Esophagus muscularis mucosa (tissue), 4 donors: ENCODE results near the gene ATAD5. TPM values are rescaled to one million over a fixed set of nuclear protein-coding genes. Genes with fewer than 3 reads are reported as not detected.

Experiments used
- DNase-seq: peaks from one replicate; pipeline ENCODE4 v3.0.0-alpha.2; 2017; ENCODE audit errors: extremely low spot score
- H3K27ac ChIP-seq, 4 donors: fragments of 200-600 bp; sonication (generic); replicated peaks in 1 of 4; 1 replicate in 3 of 4; 2 replicates in 1 of 4; pipeline ENCODE4 v1.5.1; 2016 to 2019; ENCODE audit warnings: mild to moderate bottlenecking in 1 of 4
- H3K27me3 ChIP-seq, 4 donors: fragments of 200-600 bp; sonication (generic); one replicate each; pipeline versions ENCODE4 v1.5.1 to v1.6.0; 2016 to 2019
- H3K36me3 ChIP-seq, 4 donors: fragments of 200-600 bp; sonication (generic); one replicate each; pipeline ENCODE4 v1.5.1; 2016 to 2019
- H3K4me1 ChIP-seq, 4 donors: fragments of 200-600 bp; sonication (generic); one replicate each; pipeline ENCODE4 v1.5.1; 2016 to 2019
- H3K4me3 ChIP-seq, 4 donors: fragments of 200-600 bp; sonication (generic); 1 replicate in 2 of 4; 2 replicates in 2 of 4; pipeline ENCODE4 v1.5.1; 2016 to 2019; ENCODE audit warnings: mild to moderate bottlenecking in 4 of 4, moderate library complexity in 1 of 4
- H3K9me3 ChIP-seq, 4 donors: fragments of 200-600 bp; sonication (generic); 1 replicate in 3 of 4; 2 replicates in 1 of 4; pipeline ENCODE4 v1.5.1; 2016 to 2019
- EP300 ChIP-seq: sonication (generic); formaldehyde crosslinking; IDR thresholded peaks from one replicate; pipeline ENCODE4 v1.6.1; 2017; ENCODE audit warnings: antibody characterized with exemption
- POLR2A ChIP-seq: fragments of 450-650 bp; IDR thresholded peaks from one replicate; pipeline ENCODE4 v1.6.1; 2017; ENCODE audit warnings: antibody characterized with exemption, moderate library complexity, mild to moderate bottlenecking, low read depth
- POLR2AphosphoS5 ChIP-seq, 2 donors: sonication (generic); formaldehyde crosslinking; IDR thresholded peaks; one replicate each; pipeline ENCODE4 v1.6.1; 2017; ENCODE audit warnings: antibody characterized with exemption in 2 of 2
- WGBS: methylation state at CpG from one replicate; pipeline ENCODE4 v1.1.5; 2018; 5-methylcytosine and 5-hydroxymethylcytosine counted together
- intact Hi-C: fragments of 100-400 bp; cut with DNase I; formaldehyde crosslinking; loops from one replicate; pipeline ENCODE4 v1.15.1; 2023
- small RNA-seq, 3 donors: library from RNA; depleted of rRNA; stranded (forward); fragments of <200 nt; gene quantifications; one replicate each; pipeline ENCODE3, GENCODE V24; 2016
- total RNA-seq, 4 donors: library from RNA; depleted of rRNA; stranded (reverse); fragments of >200 nt; gene quantifications; one replicate each; pipeline versions ENCODE4 v1.1.0 to v1.2.1, GENCODE V29; 2016
- TF ChIP-seq, protein P1 (sequence below), 3 experiments: fragments of 200-600 bp in 2 of 3; fragments of 450-650 bp in 1 of 3; sonication (generic) in 2 of 3; IDR thresholded peaks; one replicate each; pipeline ENCODE4 v1.5.1; 2017 to 2019; ENCODE audit warnings: antibody characterized with exemption in 3 of 3, mild to moderate bottlenecking in 2 of 3, moderate library complexity in 1 of 3

The ATAD5 gene
- total RNA-seq, 4 donors from 2014 or later, result 0.33 to 1.7 (median 0.52) TPM

DNA sequence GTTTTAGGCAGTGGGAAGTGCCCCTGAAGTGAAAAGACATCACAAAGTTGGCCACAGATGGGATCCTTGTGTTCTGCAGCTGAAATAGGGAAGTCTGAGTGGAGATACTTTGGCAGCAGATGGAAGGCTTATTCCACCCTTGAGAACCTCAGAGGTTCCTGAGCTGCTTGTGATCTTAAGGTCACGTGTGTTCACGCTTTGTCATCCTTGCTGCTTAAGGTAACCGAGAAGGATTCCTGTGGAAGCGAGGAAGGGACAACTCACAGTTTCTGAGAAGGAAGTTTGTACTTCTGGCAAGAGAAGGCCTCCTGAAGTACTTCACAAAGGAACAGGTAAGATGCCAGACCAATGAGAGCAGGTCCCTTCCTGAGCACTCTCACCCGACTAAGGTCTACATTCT, 102.2 kb downstream of the ATAD5 start:
- intact Hi-C loops, result no loop called here
- Histone ChIP-seq H3K4me3 (no peak overlapping the region), H3K27ac (no peak overlapping the region), H3K4me1 (peaks cover 0 to 7% (median 0%) of the 10 kb centered on the region in 4 donors), H3K36me3 (no peaks in the 10 kb centered on the region), H3K27me3 (no peaks in the 10 kb centered on the region), H3K9me3 (no peaks in the 10 kb centered on the region)
- no peak for TF ChIP-seq POLR2AphosphoS5 (IDR thresholded peaks at IDR 0.05)
- TF ChIP-seq EP300, result no peak
- TF ChIP-seq, protein P1, sequence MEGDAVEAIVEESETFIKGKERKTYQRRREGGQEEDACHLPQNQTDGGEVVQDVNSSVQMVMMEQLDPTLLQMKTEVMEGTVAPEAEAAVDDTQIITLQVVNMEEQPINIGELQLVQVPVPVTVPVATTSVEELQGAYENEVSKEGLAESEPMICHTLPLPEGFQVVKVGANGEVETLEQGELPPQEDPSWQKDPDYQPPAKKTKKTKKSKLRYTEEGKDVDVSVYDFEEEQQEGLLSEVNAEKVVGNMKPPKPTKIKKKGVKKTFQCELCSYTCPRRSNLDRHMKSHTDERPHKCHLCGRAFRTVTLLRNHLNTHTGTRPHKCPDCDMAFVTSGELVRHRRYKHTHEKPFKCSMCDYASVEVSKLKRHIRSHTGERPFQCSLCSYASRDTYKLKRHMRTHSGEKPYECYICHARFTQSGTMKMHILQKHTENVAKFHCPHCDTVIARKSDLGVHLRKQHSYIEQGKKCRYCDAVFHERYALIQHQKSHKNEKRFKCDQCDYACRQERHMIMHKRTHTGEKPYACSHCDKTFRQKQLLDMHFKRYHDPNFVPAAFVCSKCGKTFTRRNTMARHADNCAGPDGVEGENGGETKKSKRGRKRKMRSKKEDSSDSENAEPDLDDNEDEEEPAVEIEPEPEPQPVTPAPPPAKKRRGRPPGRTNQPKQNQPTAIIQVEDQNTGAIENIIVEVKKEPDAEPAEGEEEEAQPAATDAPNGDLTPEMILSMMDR (IDR thresholded peaks at IDR 0.05), result no peak
- no peak for TF ChIP-seq POLR2A
- no peak for DNase-seq
- WGBS, result 70% methylated on average over 5 of the region's 5 CpGs

DNA sequence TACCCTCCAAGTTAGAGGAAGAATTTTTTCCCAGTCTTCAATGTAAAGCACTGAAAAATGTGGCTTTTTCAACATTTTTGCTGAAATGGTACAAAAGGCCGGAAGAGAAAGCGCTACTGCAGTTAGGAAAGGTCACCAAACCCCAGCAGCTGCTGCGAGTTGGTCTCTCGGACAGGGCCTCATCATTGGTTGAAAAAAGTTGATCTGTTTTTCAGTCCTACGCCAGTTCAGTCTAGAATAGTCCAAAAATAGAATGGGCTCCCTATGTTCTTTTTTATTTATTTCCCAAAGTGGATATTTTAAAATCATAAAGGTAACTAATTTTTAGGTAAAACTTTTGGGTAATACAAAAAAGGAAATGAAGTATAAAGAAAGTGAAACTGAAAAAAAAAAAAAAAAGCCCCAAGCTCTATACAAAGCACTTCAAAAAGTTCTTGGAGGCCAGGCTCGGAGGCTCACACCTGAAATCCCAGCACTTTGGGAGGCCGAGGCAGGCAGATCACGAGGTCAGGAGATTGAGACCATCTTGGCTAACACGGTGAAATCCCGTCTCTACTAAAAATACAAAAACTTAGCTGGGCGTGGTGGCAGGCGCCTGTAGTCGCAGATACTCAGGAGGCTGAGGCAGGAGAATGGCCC, 107.4 kb downstream of the ATAD5 start:
- H3K4me3 ChIP-seq, result no peak overlapping the region
- intact Hi-C loops, result no loop called here
- DNase-seq, result no peak
- H3K27me3 ChIP-seq, result no peaks in the 10 kb centered on the region
- H3K27ac ChIP-seq, result no peak overlapping the region
- H3K36me3 ChIP-seq, result peaks cover 0 to 4% (median 0%) of the 10 kb centered on the region in 4 donors
- H3K4me1 ChIP-seq, result peaks cover 0 to 7% (median 0%) of the 10 kb centered on the region in 4 donors
- H3K9me3 ChIP-seq, result no peaks in the 10 kb centered on the region
- WGBS, result 83% methylated on average over 13 of the region's 13 CpGs
- TF ChIP-seq, protein P1 (IDR thresholded peaks at IDR 0.05), result no peak
- TF ChIP-seq POLR2AphosphoS5 (IDR thresholded peaks at IDR 0.05) (no peak), POLR2A (no peak), EP300 (no peak)

DNA sequence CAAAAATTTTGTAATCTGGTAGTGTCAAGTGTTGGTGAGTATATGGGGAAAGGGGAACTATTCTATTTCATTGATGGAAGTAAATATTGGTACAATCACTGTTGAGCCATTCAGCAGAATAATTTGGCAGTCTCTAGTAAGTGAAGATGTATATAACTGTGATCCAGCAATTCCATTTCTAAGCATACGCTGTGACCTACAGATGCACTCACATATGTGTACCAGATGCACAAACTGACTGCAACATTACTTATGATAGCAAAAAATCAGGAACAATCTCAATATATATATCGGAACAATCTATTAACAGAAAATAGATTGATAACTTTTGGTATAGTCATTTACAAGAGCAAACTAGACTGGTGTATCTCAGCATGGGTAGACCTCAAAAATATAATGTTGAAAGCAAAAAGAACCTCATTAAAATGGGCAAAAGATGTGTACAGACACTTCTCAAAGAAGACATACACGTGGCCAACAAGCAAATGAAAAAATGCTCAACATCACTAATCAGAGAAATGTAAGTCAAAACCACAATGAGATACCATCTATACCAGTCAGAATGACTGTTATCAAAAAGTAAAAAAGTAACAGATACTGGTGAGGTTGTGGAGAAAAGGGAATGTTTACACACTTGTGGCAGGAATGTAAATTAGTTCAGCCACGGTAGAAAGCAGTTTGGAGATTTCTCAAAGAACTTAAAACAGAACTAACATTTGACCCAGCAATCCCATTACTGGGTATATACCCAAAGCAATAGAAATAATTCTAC, 110.7 kb downstream of the ATAD5 start:
- intact Hi-C loops, result no loop called here

More for the DNA sequence above, 110.7 kb downstream of the ATAD5 start:
- TF ChIP-seq POLR2AphosphoS5 (IDR thresholded peaks at IDR 0.05), result no peak
- TF ChIP-seq POLR2A, result no peak
- TF ChIP-seq EP300, result no peak
- TF ChIP-seq, protein P1 (IDR thresholded peaks at IDR 0.05), result no peak
- WGBS, result 53% methylated on average over 4 of the region's 4 CpGs
- H3K27me3 ChIP-seq, result no peaks in the 10 kb centered on the region
- no peak for DNase-seq
- no peak overlapping the region for H3K27ac ChIP-seq
- no peak overlapping the region for H3K4me3 ChIP-seq
- peaks cover 0 to 4% (median 0%) of the 10 kb centered on the region in 4 donors for H3K36me3 ChIP-seq
- H3K4me1 ChIP-seq, result peaks cover 0 to 7% (median 0%) of the 10 kb centered on the region in 4 donors
- no peaks in the 10 kb centered on the region for H3K9me3 ChIP-seq

Small RNAs within 50 kb of the gene (small RNA-seq; reads per million reads assigned to genes)
- 0 reads per million in 3 donors for gene RNU6-298P

Other genes with a start within 250 kb of the ATAD5 start
- 10 to 100 TPM in 2 of 4 donors, 1 to 10 TPM in 2; 8.2 to 11.6 (median 9.9) TPM for gene CRLF3, start 7.3 kb upstream of the ATAD5 start, total RNA-seq
- gene TEFM, start 74.3 kb downstream of the ATAD5 start, total RNA-seq, result 1 to 10 TPM; 5.0 to 7.0 (median 6.6) TPM
- gene ADAP2, start 90.0 kb downstream of the ATAD5 start, total RNA-seq, result 10 to 100 TPM; 10.5 to 19.1 (median 14.7) TPM
- 10 to 100 TPM; 20.0 to 28.1 (median 22.9) TPM for gene RNF135, start 139.1 kb downstream of the ATAD5 start, total RNA-seq